Coronary artery (tissue), 2 donors: Measurements from ENCODE around the gene ATP1B3.
"Not testable (repeated sequence)": the region's sequence is repeated elsewhere in the genome, so short reads cannot be mapped to it uniquely, and the experiment has no call there.

Experiments used
- DNase-seq: peaks from one replicate; pipeline ENCODE4 v3.0.0-alpha.2; 2017; ENCODE audit warnings: low spot score
- H3K27ac ChIP-seq, 2 donors: fragments of 200-600 bp; sonication (generic); one replicate each; pipeline ENCODE4 v1.5.1; 2016 to 2019
- H3K4me3 ChIP-seq: fragments of 200-600 bp; sonication (generic); 2 replicates; pipeline ENCODE4 v1.5.1; 2016; ENCODE audit warnings: mild to moderate bottlenecking, moderate library complexity
- TF ChIP-seq, protein P1 (sequence below): fragments of 200-600 bp; sonication (generic); IDR thresholded peaks from one replicate; pipeline ENCODE4 v1.5.1; 2019; ENCODE audit warnings: antibody characterized with exemption

ATP1B3 gene

GRCh38 chr3:141920701-141921100 is 44.3 kb downstream of the ATP1B3 start:
- no peak for DNase-seq
- H3K4me3 ChIP-seq, result no peak overlapping the region
- no peak overlapping the region for H3K27ac ChIP-seq
- TF ChIP-seq, protein P1, sequence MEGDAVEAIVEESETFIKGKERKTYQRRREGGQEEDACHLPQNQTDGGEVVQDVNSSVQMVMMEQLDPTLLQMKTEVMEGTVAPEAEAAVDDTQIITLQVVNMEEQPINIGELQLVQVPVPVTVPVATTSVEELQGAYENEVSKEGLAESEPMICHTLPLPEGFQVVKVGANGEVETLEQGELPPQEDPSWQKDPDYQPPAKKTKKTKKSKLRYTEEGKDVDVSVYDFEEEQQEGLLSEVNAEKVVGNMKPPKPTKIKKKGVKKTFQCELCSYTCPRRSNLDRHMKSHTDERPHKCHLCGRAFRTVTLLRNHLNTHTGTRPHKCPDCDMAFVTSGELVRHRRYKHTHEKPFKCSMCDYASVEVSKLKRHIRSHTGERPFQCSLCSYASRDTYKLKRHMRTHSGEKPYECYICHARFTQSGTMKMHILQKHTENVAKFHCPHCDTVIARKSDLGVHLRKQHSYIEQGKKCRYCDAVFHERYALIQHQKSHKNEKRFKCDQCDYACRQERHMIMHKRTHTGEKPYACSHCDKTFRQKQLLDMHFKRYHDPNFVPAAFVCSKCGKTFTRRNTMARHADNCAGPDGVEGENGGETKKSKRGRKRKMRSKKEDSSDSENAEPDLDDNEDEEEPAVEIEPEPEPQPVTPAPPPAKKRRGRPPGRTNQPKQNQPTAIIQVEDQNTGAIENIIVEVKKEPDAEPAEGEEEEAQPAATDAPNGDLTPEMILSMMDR, result no peak

- DNase-seq, result no peak
- Histone ChIP-seq H3K27ac (no peak overlapping the region), H3K4me3 (no peak overlapping the region)
- TF ChIP-seq, protein P1, result no peak
These were observed 44.9 kb downstream of the ATP1B3 start for GRCh38 chr3:141921316-141921715.

- not testable (repeated sequence) for H3K4me3 ChIP-seq, H3K27ac ChIP-seq, DNase-seq
These were observed 49.2 kb downstream of the ATP1B3 start for GRCh38 chr3:141925677-141926076.

DNA sequence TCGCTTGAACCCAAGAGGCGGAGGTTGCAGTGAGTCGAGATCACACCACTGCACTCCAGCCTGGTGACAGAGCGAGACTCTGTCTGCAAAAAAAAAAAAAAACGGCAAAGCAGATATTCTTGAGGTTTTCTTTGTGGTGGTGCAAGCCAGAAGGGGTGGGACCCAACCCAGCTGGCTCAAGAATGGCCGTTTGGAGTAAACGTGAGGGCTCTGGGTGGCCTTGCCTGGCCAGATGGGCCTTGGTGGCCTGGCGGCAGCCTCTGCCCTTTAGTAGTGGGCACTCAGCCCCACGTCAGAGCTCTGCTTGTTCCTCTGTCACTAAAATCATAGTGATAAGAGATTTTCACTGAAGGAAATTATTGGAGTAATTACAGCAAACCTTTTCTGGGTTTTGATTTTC is 50.5 kb downstream of the ATP1B3 start:
- TF ChIP-seq, protein P1, result no peak
- no peak for DNase-seq
- Histone ChIP-seq H3K27ac (peak overlapping the region in 1 of 2 donors; percentile 11), H3K4me3 (no peak overlapping the region)

DNA sequence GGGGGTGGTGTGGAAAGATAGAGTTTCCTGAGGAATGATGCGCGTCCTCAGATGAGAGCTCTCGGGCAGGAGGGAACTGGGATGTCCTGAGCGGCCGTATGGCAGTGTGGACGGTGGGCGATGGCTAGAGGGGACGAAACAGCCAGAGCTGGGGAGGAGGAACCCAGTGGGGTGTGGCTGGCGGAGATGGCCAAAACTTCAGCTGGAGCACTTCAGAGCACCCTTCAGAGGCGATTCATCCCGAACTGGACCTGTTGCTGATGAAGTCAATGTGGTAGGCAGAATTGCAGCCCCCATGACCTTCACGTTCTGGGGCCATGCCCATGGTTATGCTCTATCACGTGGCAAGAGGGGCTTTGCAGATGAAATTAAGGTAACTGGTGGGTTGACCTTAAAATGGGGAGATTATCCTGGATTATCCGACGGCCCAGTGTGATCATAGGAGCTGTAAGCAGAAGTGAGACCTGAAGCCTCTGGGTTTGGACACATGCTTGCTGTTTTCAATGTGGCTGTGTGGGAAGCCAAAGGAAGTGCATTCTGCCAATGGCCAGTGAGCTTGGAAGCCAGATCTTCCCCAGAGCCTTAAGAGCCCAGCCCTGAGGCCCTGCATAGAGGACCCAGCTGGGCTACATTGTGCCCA is 52.3 kb downstream of the ATP1B3 start:
- TF ChIP-seq, protein P1, result no peak
- Histone ChIP-seq H3K4me3 (no peak overlapping the region), H3K27ac (no peak overlapping the region)
- DNase-seq, result no peak

- H3K4me3 ChIP-seq, result no peak overlapping the region
- TF ChIP-seq, protein P1, result no peak
- DNase-seq, result no peak
- no peak overlapping the region for H3K27ac ChIP-seq
These were observed 53.0 kb downstream of the ATP1B3 start for GRCh38 chr3:141929341-141929995.

DNA sequence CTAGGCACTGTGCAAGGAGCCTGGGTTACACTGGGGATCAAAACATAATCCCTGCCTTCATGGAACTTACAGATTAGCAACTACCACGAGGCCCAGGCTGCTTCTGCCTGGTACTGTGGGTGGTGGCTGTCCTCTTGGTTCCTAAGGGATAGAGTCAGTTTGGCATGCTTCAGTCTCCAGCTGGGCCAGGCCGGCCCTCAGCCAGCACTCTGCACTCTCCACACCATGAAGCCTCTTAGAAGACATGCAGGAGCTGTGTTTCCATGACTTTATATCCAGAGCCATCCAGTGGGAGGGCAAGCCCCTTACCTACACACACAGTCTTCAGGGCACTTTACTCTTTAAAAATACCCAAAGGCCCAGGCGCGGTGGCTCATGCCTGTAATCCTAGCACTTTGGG is 54.4 kb downstream of the ATP1B3 start:
- no peak overlapping the region for H3K4me3 ChIP-seq
- TF ChIP-seq, protein P1, result no peak
- no peak overlapping the region for H3K27ac ChIP-seq
- DNase-seq, result no peak
